Activated CD4-positive, alpha-beta T cell treated with anti-CD3 and anti-CD28 coated beads, Interleukin-2, amount 10 ng/mL, durations not matched to agents 7 days and 5 days (primary cell): ENCODE data around the gene CDC25B. TPM values are rescaled to one million over a fixed set of nuclear protein-coding genes. Genes with fewer than 3 reads are reported as not detected.

ENCODE experiments used
- CTCF ChIA-PET: fragments of 350-600 bp; sonication (Branson Sonifier 250); formaldehyde crosslinking; loops from one replicate; lab custom pipeline; 2021; ENCODE audit warnings: antibody characterized with exemption; lab: Charles Lee
- POLR2A ChIA-PET: fragments of 350-600 bp; sonication (Branson Sonifier 250); formaldehyde crosslinking; loops from one replicate; lab custom pipeline; 2021; ENCODE audit warnings: antibody characterized with exemption; lab: Charles Lee
- DNase-seq: peaks from one replicate; pipeline ENCODE4 v3.0.0-alpha.2; 2020
- H3K27ac Mint-ChIP-seq: one replicate; pipeline ENCODE4 v1.8.0; 2021; ENCODE audit warnings: mild to moderate bottlenecking, moderate library complexity, mixed read lengths
- H3K27me3 Mint-ChIP-seq: one replicate; pipeline ENCODE4 v1.8.0; 2021; ENCODE audit warnings: mixed read lengths
- H3K36me3 Mint-ChIP-seq: one replicate; pipeline ENCODE4 v1.8.0; 2021; ENCODE audit warnings: low read depth, mixed read lengths
- H3K4me1 Mint-ChIP-seq: one replicate; pipeline ENCODE4 v1.8.0; 2021; ENCODE audit warnings: mixed read lengths
- H3K4me3 Mint-ChIP-seq: one replicate; pipeline ENCODE4 v1.8.0; 2021; ENCODE audit warnings: mild to moderate bottlenecking, moderate library complexity, mixed read lengths
- H3K9me3 Mint-ChIP-seq: one replicate; pipeline ENCODE4 v1.8.0; 2021; ENCODE audit warnings: mixed read lengths
- total RNA-seq, 2 experiments: library from RNA; stranded (reverse); gene quantifications; one replicate each; pipeline ENCODE4 v1.2.3, GENCODE V29; 2021

The CDC25B gene
- total RNA-seq, 2 experiments from 2014 or later: 403 to 429 TPM

- CTCF ChIA-PET: interaction anchor here (1.3 to 8.3 kb wide), 4 partner anchors 14 to 43 kb away, joined by 3 to 94 read pairs (median 8); partner anchors contain the start of genes AP5S1 and CENPB
- Mint-ChIP-seq H3K4me3 (no peak overlapping the region), H3K27me3 (no peaks in the 10 kb centered on the region), H3K4me1 (peaks cover 77% of the 10 kb centered on the region), H3K9me3 (no peaks in the 10 kb centered on the region), H3K36me3 (peaks cover 94% of the 10 kb centered on the region), H3K27ac (peak overlapping the region; percentile 77)
- POLR2A ChIA-PET: no interaction called here
- no peak for DNase-seq
Observed at GRCh38 chr20:3801299-3801698, 5.2 kb downstream of the CDC25B start.

- Mint-ChIP-seq H3K27ac (peak overlapping the region; percentile 77), H3K4me1 (peaks cover 82% of the 10 kb centered on the region), H3K4me3 (no peak overlapping the region), H3K36me3 (peaks cover 96% of the 10 kb centered on the region), H3K27me3 (no peaks in the 10 kb centered on the region), H3K9me3 (no peaks in the 10 kb centered on the region)
- CTCF ChIA-PET: interaction anchor here (1.3 to 8.3 kb wide), 2 partner anchors 14 to 43 kb away, joined by 3 to 94 read pairs; partner anchors contain the start of gene AP5S1
- POLR2A ChIA-PET: no interaction called here
- DNase-seq: no peak
Observed at GRCh38 chr20:3801846-3802245, 5.7 kb downstream of the CDC25B start.

GRCh38 chr20:3802524-3803239 is 6.6 kb downstream of the CDC25B start:
- no peak for DNase-seq
- H3K27me3 Mint-ChIP-seq: no peaks in the 10 kb centered on the region
- POLR2A ChIA-PET: no interaction called here
- CTCF ChIA-PET: interaction anchor here (0.8 to 8.3 kb wide), 2 partner anchors 14 to 165 kb away, joined by 4 to 94 read pairs; partner anchors contain the start of gene AP5S1
- peaks cover 91% of the 10 kb centered on the region for H3K36me3 Mint-ChIP-seq
- H3K4me1 Mint-ChIP-seq: peaks cover 91% of the 10 kb centered on the region
- H3K27ac Mint-ChIP-seq: peak overlapping the region; percentile 68
- H3K9me3 Mint-ChIP-seq: no peaks in the 10 kb centered on the region
- H3K4me3 Mint-ChIP-seq: no peak overlapping the region

GRCh38 chr20:3803289-3803688 is 7.2 kb downstream of the CDC25B start:
- Mint-ChIP-seq H3K4me3 (no peak overlapping the region), H3K4me1 (peaks cover 93% of the 10 kb centered on the region), H3K9me3 (no peaks in the 10 kb centered on the region), H3K36me3 (peaks cover 87% of the 10 kb centered on the region), H3K27me3 (no peaks in the 10 kb centered on the region), H3K27ac (peak overlapping the region; percentile 86)
- ChIA-PET CTCF (interaction anchor here (0.7 to 8.3 kb wide), 2 partner anchors 13 to 122 kb away, joined by 3 to 94 read pairs; partner anchors contain the start of gene AP5S1), POLR2A (no interaction called here)
- DNase-seq: no peak

GRCh38 chr20:3803854-3804253 is 7.7 kb downstream of the CDC25B start:
- Mint-ChIP-seq H3K27ac (peak overlapping the region; percentile 86), H3K4me3 (no peak overlapping the region), H3K36me3 (peaks cover 85% of the 10 kb centered on the region), H3K4me1 (peaks cover 91% of the 10 kb centered on the region), H3K9me3 (no peaks in the 10 kb centered on the region), H3K27me3 (no peaks in the 10 kb centered on the region)
- ChIA-PET CTCF (interaction anchor here (0.7 to 8.3 kb wide), 2 partner anchors 12 to 121 kb away, joined by 3 to 94 read pairs; partner anchors contain the start of gene AP5S1), POLR2A (no interaction called here)
- no peak for DNase-seq

- peak overlapping the region; percentile 63 for H3K27ac Mint-ChIP-seq
- POLR2A ChIA-PET: no interaction called here
- CTCF ChIA-PET: interaction anchor here (8.3 kb wide), 1 partner anchor 12 kb away, joined by 94 read pairs; the partner anchor contains the start of gene AP5S1
- H3K27me3 Mint-ChIP-seq: no peaks in the 10 kb centered on the region
- peaks cover 80% of the 10 kb centered on the region for H3K36me3 Mint-ChIP-seq
- H3K4me1 Mint-ChIP-seq: peaks cover 86% of the 10 kb centered on the region
- DNase-seq: no peak
- H3K4me3 Mint-ChIP-seq: no peak overlapping the region
- H3K9me3 Mint-ChIP-seq: no peaks in the 10 kb centered on the region
Observed at GRCh38 chr20:3804254-3804751, 8.2 kb downstream of the CDC25B start.

GRCh38 chr20:3804781-3805180 is 8.7 kb downstream of the CDC25B start:
- Mint-ChIP-seq H3K4me1 (peaks cover 83% of the 10 kb centered on the region), H3K27me3 (no peaks in the 10 kb centered on the region), H3K4me3 (no peak overlapping the region), H3K9me3 (no peaks in the 10 kb centered on the region), H3K36me3 (peaks cover 75% of the 10 kb centered on the region), H3K27ac (peak overlapping the region; percentile 61)
- no peak for DNase-seq
- CTCF ChIA-PET: interaction anchor here (0.9 to 8.3 kb wide), 2 partner anchors 9 to 11 kb away, joined by 6 to 94 read pairs; partner anchors contain the start of genes AP5S1 and CDC25B
- POLR2A ChIA-PET: interaction anchor here (0.5 kb wide), 1 partner anchor 1749 kb away, joined by 3 read pairs; no protein-coding TSS in a partner anchor

GRCh38 chr20:3808544-3808943 is 12.4 kb downstream of the CDC25B start:
- Mint-ChIP-seq H3K27ac (no peak overlapping the region), H3K9me3 (no peaks in the 10 kb centered on the region), H3K4me1 (peaks cover 83% of the 10 kb centered on the region), H3K36me3 (peaks cover 49% of the 10 kb centered on the region), H3K4me3 (no peak overlapping the region), H3K27me3 (no peaks in the 10 kb centered on the region)
- DNase-seq: no peak
- ChIA-PET CTCF (no interaction called here), POLR2A (no interaction called here)

- H3K27ac Mint-ChIP-seq: peak overlapping the region; percentile 97
- peak; percentile 91 for DNase-seq
- CTCF ChIA-PET: interaction anchor here (0.6 to 11.7 kb wide), 9 partner anchors 9 to 1276 kb away, joined by 3 to 94 read pairs (median 3); partner anchors contain the start of genes AP5S1, CDC25B and CENPB
- POLR2A ChIA-PET: no interaction called here
- peak overlapping the region; percentile 76 for H3K4me3 Mint-ChIP-seq
- H3K9me3 Mint-ChIP-seq: no peaks in the 10 kb centered on the region
- H3K27me3 Mint-ChIP-seq: no peaks in the 10 kb centered on the region
- peaks cover 83% of the 10 kb centered on the region for H3K4me1 Mint-ChIP-seq
- peaks cover 25% of the 10 kb centered on the region for H3K36me3 Mint-ChIP-seq
Observed at GRCh38 chr20:3811467-3812258, 15.6 kb downstream of the CDC25B start.

GRCh38 chr20:3812259-3812681 is 16.2 kb downstream of the CDC25B start:
- H3K36me3 Mint-ChIP-seq: peaks cover 20% of the 10 kb centered on the region
- POLR2A ChIA-PET: no interaction called here
- DNase-seq: no peak
- H3K4me3 Mint-ChIP-seq: peak overlapping the region; percentile 76
- no peaks in the 10 kb centered on the region for H3K27me3 Mint-ChIP-seq
- peaks cover 81% of the 10 kb centered on the region for H3K4me1 Mint-ChIP-seq
- H3K27ac Mint-ChIP-seq: peak overlapping the region; percentile 97
- no peaks in the 10 kb centered on the region for H3K9me3 Mint-ChIP-seq
- CTCF ChIA-PET: interaction anchor here (0.6 to 11.7 kb wide), 6 partner anchors 8 to 1275 kb away, joined by 3 to 94 read pairs (median 10); partner anchors contain the start of genes AP5S1, CDC25B and CENPB

GRCh38 chr20:3812975-3813847 is 17.1 kb downstream of the CDC25B start:
- Mint-ChIP-seq H3K9me3 (no peaks in the 10 kb centered on the region), H3K4me1 (peaks cover 79% of the 10 kb centered on the region), H3K36me3 (peaks cover 18% of the 10 kb centered on the region), H3K27me3 (no peaks in the 10 kb centered on the region), H3K4me3 (no peak overlapping the region), H3K27ac (peak overlapping the region; percentile 97)
- ChIA-PET POLR2A (interaction anchor here (0.6 kb wide), 1 partner anchor 8 kb away, joined by 5 read pairs; no protein-coding TSS in a partner anchor), CTCF (interaction anchor here (1.0 to 11.7 kb wide), 7 partner anchors 7 to 62 kb away, joined by 3 to 94 read pairs (median 4); partner anchors contain the start of genes AP5S1, CDC25B and CENPB)
- no peak for DNase-seq
